C4-2B (cell line): ENCODE results near the gene ADGRG6.

Source experiments
- ZFX ChIP-seq: fragments of 450-650 bp; IDR thresholded peaks from 2 replicates; pipeline ENCODE4 v1.6.1; 2017
- TF ChIP-seq, protein P1 (sequence below): fragments of 450-650 bp; conservative IDR thresholded peaks from 2 replicates; pipeline ENCODE4 v1.5.1; 2017; ENCODE audit warnings: mild to moderate bottlenecking

DNA sequence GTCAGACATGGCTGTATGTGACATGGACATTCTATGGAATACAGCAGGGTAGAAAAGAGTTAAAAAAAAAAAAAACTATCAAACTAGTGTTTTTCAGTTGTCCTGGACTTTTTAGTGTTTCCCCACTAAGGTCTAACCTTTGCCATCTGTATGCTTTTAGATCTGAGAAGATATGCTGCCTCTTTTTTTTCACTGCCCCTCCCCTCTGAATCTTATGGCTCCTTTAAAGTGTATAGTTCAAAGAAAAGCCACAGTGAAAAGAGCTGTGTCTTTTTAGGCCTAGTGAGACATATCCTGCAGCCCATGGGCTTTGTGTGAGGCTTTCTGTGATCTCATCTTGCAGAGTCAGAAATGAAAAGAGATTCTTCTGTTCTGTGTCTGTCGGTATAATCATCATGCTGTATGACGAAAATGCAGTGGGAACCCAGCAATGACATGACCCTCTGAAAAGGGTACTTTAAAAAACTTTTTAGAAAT is 29.3 kb downstream of the ADGRG6 start:
- TF ChIP-seq, protein P1, sequence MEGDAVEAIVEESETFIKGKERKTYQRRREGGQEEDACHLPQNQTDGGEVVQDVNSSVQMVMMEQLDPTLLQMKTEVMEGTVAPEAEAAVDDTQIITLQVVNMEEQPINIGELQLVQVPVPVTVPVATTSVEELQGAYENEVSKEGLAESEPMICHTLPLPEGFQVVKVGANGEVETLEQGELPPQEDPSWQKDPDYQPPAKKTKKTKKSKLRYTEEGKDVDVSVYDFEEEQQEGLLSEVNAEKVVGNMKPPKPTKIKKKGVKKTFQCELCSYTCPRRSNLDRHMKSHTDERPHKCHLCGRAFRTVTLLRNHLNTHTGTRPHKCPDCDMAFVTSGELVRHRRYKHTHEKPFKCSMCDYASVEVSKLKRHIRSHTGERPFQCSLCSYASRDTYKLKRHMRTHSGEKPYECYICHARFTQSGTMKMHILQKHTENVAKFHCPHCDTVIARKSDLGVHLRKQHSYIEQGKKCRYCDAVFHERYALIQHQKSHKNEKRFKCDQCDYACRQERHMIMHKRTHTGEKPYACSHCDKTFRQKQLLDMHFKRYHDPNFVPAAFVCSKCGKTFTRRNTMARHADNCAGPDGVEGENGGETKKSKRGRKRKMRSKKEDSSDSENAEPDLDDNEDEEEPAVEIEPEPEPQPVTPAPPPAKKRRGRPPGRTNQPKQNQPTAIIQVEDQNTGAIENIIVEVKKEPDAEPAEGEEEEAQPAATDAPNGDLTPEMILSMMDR = no peak
- no peak for TF ChIP-seq ZFX
